H1 (cell line): ENCODE measurements around the gene VPS35L. TPM values are rescaled to one million over a fixed set of nuclear protein-coding genes. Genes with fewer than 3 reads are reported as not detected.

Source experiments
- BRCA1 ChIP-seq: IDR thresholded peaks from 2 replicates; pipeline ENCODE4 v1.6.1; 2012; ENCODE audit warnings: low read depth, low read length, improper control_type of control experiment
- CBX8 ChIP-seq: fragments of 300-800, 300-1000 bp; sonication (generic); IDR thresholded peaks from 2 replicates; pipeline ENCODE4 v1.7.1; 2016; ENCODE audit warnings: low read depth, low read length, borderline replicate concordance
- HDAC2 ChIP-seq, 2 experiments: fragments of 300-600 bp in 1 of 2; sonication (generic) in 1 of 2; IDR thresholded peaks; 2 replicates each; pipeline ENCODE4 v1.6.1; 2011 to 2012; ENCODE audit warnings: low read depth in 2 of 2, low read length in 2 of 2, mild to moderate bottlenecking in 2 of 2, moderate library complexity in 2 of 2, borderline replicate concordance in 1 of 2, inconsistent platforms in 1 of 2
- MAFK ChIP-seq: IDR thresholded peaks from 2 replicates; pipeline ENCODE4 v1.6.1; 2012; ENCODE audit warnings: low read depth, mild to moderate bottlenecking, improper control_type of control experiment, low read length
- SAP30 ChIP-seq: fragments of 300-600 bp; sonication (generic); IDR thresholded peaks from 2 replicates; pipeline ENCODE4 v1.7.1; 2012; ENCODE audit warnings: low read length, moderate library complexity, mild to moderate bottlenecking, inconsistent platforms; ENCODE audit not compliant: insufficient read depth, insufficient replicate concordance
- polyA plus RNA-seq, 7 experiments: library from polyadenylated mRNA; depleted of rRNA in 3 of 7; stranded (reverse) in 5 of 7; unstranded in 2 of 7; fragments of >200 nt in 5 of 7; fragments of 200-250 nt in 2 of 7; gene quantifications; 1 replicate in 5 of 7; 2 replicates in 1 of 7; 4 replicates in 1 of 7; pipeline versions ENCODE4 v1.2.1 to v1.2.3, GENCODE V29; 2011 to 2013; ENCODE audit warnings: missing spikeins in 2 of 7, mixed read lengths in 2 of 7
- total RNA-seq: library from RNA; stranded (reverse); fragmentation: NEBNext Ultra II Directional; extraction: Animal tissue kit (Norgen Biotek cat#: 25700); gene quantifications from 2 replicates; pipeline ENCODE4 v1.2.1, GENCODE V29; 2021
- TF ChIP-seq, protein P1 (sequence below): IDR thresholded peaks from 2 replicates; pipeline ENCODE4 v1.6.1; 2011; ENCODE audit warnings: low read length, improper control_type of control experiment

Gene VPS35L
- total and polyA plus RNA-seq, 2 of the 8 experiments (the other 6 are each of a cell fraction or from before 2014, with no cell fraction given), result 31.5 to 57.1 TPM

- TF ChIP-seq, protein P1, sequence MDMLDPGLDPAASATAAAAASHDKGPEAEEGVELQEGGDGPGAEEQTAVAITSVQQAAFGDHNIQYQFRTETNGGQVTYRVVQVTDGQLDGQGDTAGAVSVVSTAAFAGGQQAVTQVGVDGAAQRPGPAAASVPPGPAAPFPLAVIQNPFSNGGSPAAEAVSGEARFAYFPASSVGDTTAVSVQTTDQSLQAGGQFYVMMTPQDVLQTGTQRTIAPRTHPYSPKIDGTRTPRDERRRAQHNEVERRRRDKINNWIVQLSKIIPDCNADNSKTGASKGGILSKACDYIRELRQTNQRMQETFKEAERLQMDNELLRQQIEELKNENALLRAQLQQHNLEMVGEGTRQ, result no peak
- TF ChIP-seq MAFK (no peak), SAP30 (no peak), CBX8 (no peak), HDAC2 (IDR thresholded peaks at IDR 0.05; ENCODE audit: borderline replicate concordance in 1 of 2, low read depth in 2 of 2, low read length in 2 of 2) (no peak), BRCA1 (no peak)
Observed at GRCh38 chr16:19748389-19749168, 193.1 kb downstream of the VPS35L start (continued).
